Activated T-cell treated with anti-CD3 and anti-CD28 coated beads, Interleukin-2, amount 50 U/mL, for 24 hours (primary cell): ENCODE measurements around the gene IRF5.

ENCODE experiments used
- DNase-seq: peaks from one replicate; pipeline ENCODE4 v3.0.0-alpha.2; 2020
- H3K27ac Mint-ChIP-seq: 2 replicates; pipeline ENCODE4 v1.8.0; 2020; ENCODE audit warnings: mild to moderate bottlenecking, mixed read lengths
- H3K27me3 Mint-ChIP-seq: 2 replicates; pipeline ENCODE4 v1.8.0; 2020; ENCODE audit warnings: mixed read lengths
- H3K36me3 Mint-ChIP-seq: 2 replicates; pipeline ENCODE4 v1.8.0; 2020; ENCODE audit warnings: low read depth, mixed read lengths
- H3K4me1 Mint-ChIP-seq: 2 replicates; pipeline ENCODE4 v1.8.0; 2020; ENCODE audit warnings: low read depth, mixed read lengths
- H3K4me3 Mint-ChIP-seq: 2 replicates; pipeline ENCODE4 v1.8.0; 2020; ENCODE audit warnings: mild to moderate bottlenecking, moderate library complexity, mixed read lengths
- H3K9me3 Mint-ChIP-seq: 2 replicates; pipeline ENCODE4 v1.8.0; 2020; ENCODE audit warnings: mixed read lengths

IRF5 gene

DNA sequence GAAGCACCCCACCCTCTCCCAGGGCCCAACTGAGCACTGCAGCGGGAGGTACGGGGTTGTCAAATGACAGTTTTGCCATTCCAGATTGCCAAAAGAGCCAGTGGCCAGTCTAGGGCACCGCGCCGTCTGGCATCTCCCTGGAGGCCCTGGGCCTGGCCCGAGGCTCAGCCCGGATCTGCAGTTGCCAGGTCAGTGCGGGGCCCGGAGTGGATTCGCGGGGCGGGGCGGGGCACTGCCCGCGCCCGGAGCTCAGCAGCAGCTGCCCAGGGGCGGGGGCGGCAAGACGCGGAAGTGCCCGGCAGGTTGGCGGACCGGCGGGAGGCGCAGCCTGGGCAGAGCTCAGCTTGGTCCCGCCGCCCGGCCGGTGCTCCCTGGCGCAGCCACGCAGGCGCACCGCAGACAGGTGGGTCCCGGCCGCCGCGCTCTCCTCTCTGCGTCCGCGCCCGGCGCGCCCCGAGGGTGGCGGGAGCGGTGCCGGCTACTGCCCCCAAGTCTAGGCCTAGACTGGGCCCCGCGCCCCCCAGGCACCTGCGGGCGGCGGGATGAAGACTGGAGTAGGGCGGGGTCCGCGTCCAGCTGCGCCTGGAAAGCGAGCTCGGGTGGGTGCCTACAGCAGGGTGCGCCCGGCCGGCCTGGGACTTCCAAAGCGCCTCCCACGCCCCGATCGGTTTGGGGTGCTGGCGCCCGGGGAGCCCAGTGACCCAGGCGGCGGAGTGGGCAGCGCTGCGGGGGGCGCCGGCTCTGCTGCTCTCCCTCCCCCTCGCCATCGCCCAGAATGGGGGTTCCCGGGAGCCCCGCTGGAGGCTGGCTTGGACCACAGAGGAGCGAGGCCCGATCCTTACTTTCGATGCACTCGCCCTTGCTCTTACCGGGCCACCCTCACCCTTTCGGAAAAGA, at the start of gene IRF5:
Gene IRF5 (plus strand): TSS at position 281 of the 897 bp plus-strand sequence. CDS start 4,155 bp downstream, outside the sequence.
- peaks cover 40% of the 10 kb centered on the region for H3K4me1 Mint-ChIP-seq
- H3K27me3 Mint-ChIP-seq, result peaks cover 42% of the 10 kb centered on the region

DNA sequence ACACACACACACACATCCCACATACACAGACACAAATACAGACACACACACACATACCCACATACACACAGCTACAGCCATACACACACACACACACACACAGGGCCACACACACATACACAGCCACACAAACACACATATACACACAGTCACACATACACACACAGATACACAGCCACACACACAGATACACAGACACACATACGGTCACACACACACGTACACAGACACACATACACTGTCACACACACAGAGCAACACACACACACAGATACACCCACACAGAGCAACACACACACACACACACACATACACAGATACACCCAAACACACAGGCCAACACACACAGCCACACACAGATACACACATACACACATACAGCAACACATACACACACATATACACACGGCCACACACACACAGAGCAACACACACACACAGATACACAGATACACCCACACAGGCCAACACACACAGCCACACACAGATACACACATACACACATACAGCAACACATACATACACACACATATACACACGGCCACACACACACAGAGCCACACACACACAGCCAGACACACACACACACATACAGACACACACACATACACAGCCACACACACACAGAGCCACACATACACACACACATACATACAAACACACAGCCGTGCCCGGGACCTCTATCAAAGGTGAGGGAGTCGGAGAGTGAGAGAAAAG, 49.5 kb upstream of the IRF5 start:
- H3K27me3 Mint-ChIP-seq, result peaks cover 24% of the 10 kb centered on the region
- H3K9me3 Mint-ChIP-seq, result no peaks in the 10 kb centered on the region
- H3K27ac Mint-ChIP-seq, result no peak overlapping the region
- no peak for DNase-seq
- H3K36me3 Mint-ChIP-seq, result no peaks in the 10 kb centered on the region
- H3K4me1 Mint-ChIP-seq, result peaks cover 3% of the 10 kb centered on the region
- H3K4me3 Mint-ChIP-seq, result no peak overlapping the region

More for the DNA sequence above, at the start of gene IRF5:
- Mint-ChIP-seq H3K4me3 (peak within 1 kb of the TSS; percentile 83), H3K36me3 (no peaks in the 10 kb centered on the region), H3K27ac (peak within 1 kb of the TSS; percentile 81), H3K9me3 (no peaks in the 10 kb centered on the region)
- DNase-seq, result peak; percentile 59

GRCh38 chr7:128888756-128889095, 49.0 kb upstream of the IRF5 start:
- H3K27me3 Mint-ChIP-seq, result peaks cover 24% of the 10 kb centered on the region
- H3K4me1 Mint-ChIP-seq, result peaks cover under 1% of the 10 kb centered on the region
- H3K4me3 Mint-ChIP-seq, result no peak overlapping the region
- H3K36me3 Mint-ChIP-seq, result no peaks in the 10 kb centered on the region
- no peaks in the 10 kb centered on the region for H3K9me3 Mint-ChIP-seq
- no peak for DNase-seq
- no peak overlapping the region for H3K27ac Mint-ChIP-seq

DNA sequence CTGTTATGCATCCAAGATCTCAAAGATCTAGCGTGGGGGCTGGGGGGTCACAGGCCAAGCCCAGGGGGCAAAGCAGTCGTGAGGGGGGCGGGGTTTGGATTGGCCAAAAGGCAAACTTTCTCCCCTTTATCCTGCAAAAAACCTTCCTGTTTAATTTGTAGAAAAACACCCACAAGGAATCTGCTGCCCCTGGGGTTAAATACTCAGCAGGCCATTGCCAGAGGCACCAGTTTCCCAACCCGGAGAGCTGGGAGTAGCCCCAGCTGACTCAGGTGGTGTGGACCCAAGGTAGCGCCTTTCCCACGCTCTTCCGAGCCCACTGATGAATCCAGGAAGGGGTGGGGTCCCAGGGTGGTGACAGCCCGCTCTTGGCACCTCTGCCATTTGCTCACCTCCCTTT, 48.6 kb upstream of the IRF5 start:
- Mint-ChIP-seq H3K36me3 (no peaks in the 10 kb centered on the region), H3K4me3 (no peak overlapping the region), H3K27ac (no peak overlapping the region), H3K27me3 (peaks cover 24% of the 10 kb centered on the region), H3K9me3 (no peaks in the 10 kb centered on the region), H3K4me1 (no peaks in the 10 kb centered on the region)
- no peak for DNase-seq

DNA sequence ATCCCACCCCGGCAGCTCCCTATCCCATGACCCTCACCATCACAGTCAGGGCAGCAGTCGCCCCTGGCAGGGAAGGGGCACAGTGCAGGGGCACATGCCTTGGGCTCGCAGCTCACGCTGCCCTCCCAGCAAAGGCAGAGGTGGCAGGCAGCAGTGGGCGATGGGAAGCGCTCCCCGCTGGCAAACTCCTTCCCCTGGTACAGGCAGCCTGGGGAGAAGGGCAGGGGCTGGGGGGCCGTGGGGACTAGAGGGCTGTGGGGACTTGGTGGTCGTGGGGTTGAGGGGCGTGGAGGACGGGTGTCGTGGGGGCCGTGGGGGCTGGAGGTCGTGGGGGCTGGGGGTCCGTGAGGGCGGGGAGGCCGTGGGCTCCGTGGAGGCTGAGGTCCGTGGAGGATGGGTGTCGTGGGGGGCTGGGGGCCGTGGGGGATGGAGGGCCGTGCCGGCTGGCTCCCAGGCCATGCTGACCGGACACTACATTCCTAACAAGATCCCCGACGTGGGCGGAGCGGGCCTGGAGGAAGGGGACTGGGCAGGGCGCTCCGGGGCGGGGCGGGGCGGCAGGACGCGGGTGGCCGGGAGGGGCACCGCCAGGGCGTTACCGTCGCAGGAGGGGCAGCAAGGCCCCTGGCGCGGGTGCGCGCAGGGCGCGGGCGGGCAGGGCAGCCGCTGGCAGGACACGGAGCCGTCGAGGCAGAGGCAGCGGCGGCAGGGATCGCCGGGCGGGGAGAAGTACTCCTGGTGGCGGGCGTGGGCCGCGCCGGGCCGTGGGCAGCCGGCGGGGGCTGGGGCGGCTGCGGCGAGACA, 47.2 kb upstream of the IRF5 start:
- Mint-ChIP-seq H3K4me3 (no peak overlapping the region), H3K4me1 (no peaks in the 10 kb centered on the region)

GRCh38 chr7:128891110-128891941, 46.4 kb upstream of the IRF5 start:
- Mint-ChIP-seq H3K9me3 (no peaks in the 10 kb centered on the region), H3K36me3 (no peaks in the 10 kb centered on the region), H3K4me3 (no peak overlapping the region), H3K4me1 (no peaks in the 10 kb centered on the region), H3K27me3 (peaks cover 16% of the 10 kb centered on the region), H3K27ac (no peak overlapping the region)
- no peak for DNase-seq

More for the DNA sequence above, 47.2 kb upstream of the IRF5 start:
- H3K36me3 Mint-ChIP-seq, result no peaks in the 10 kb centered on the region
- no peak for DNase-seq
- no peaks in the 10 kb centered on the region for H3K9me3 Mint-ChIP-seq
- peaks cover 22% of the 10 kb centered on the region for H3K27me3 Mint-ChIP-seq
- H3K27ac Mint-ChIP-seq, result no peak overlapping the region

DNA sequence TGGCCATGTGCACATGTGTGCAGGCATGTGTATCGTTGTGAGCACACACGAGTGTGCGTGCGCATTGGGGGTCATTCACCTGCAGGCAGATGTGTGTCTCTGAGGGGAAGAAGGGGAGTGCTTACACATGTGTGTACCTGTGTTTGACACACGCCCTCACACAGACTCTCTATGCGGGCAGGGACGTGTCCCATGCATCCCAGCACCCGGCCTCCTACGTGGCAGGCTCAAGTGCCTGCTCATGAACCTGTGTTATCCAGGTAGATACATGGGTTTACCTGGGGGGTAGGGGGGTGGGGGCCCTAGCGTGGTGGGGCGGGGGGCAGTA, 45.8 kb upstream of the IRF5 start:
- no peak overlapping the region for H3K27ac Mint-ChIP-seq
- no peak overlapping the region for H3K4me3 Mint-ChIP-seq
- H3K4me1 Mint-ChIP-seq, result no peaks in the 10 kb centered on the region
- no peaks in the 10 kb centered on the region for H3K9me3 Mint-ChIP-seq
- H3K36me3 Mint-ChIP-seq, result no peaks in the 10 kb centered on the region
- peaks cover 16% of the 10 kb centered on the region for H3K27me3 Mint-ChIP-seq
- no peak for DNase-seq

DNA sequence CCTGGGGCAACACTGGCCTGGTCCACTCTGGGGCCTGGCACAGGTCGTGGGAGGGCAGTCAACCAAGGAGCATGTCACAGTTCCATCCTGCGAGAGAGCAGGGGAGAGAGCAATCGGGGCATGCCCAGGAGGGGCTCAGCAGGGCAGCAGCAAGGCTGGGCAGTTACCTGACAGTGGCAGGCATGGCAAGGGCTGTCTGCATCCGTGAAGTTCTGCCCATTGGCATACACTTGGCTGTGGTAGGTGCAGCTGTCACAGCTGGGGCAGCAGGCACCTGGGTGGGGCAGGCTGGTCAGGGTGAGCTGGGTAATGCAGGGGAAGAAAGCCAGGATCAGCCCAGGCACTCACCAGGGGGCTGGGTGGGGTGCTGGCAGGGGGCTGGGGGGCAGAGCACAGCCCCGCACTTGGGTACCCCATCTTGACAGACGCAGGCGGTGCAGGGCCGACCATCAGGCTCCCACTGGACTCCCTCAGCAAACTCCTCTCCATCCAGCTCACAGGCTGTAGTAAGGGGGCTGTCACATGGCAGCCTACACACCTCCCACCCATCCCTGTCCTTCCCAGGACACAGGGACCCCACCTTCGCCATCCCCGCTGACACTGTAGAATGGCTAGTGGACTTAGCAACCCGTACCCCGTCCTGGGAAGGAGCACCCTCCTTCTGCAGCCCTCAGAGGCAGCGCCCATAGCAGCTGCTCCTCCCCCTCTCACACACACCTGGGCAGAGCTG, 45.0 kb upstream of the IRF5 start:
- Mint-ChIP-seq H3K4me3 (no peak overlapping the region), H3K27ac (no peak overlapping the region), H3K27me3 (peaks cover 16% of the 10 kb centered on the region), H3K36me3 (no peaks in the 10 kb centered on the region), H3K4me1 (no peaks in the 10 kb centered on the region), H3K9me3 (no peaks in the 10 kb centered on the region)
- no peak for DNase-seq

DNA sequence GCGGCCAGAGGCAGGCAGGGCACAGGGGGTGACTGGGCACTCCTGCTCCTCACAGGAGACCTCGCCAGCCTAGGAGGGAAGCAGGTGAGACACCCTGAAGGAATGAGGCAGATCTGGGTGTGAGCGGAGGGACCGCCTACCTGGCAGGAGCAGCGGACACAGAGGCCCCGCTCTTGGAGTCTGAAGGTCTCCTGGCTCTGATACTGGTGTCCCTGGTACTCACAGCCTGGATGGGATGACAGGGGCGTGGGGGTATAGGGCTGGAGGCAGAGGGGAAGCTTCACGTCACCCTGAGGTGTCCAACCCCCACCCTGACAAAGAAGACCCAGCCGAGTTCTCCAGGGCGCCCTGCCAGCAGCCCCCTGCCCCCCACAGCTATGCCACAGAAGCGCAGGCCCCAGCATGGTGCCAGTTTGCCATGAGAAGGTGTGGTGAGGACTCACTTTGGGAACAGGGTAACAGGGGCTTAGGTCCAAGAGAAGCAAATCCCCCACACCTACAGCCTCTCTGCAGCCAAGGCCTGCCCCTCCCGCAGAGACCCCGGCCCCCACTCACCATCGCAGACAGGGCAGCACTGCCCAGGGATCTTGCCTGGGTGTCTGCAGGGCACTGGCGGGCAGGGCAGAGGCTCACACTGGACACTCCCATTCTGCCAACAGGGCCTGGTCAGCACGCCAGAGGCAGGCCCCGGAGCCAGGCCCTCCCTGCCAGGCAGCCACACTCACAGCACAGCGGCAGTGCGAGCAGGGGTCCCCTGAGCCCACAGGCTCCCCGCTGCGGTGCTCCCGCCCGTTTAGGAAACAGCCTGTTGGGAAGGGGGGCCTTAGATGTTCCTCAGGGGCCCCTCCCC, 44.3 kb upstream of the IRF5 start:
- no peak overlapping the region for H3K4me3 Mint-ChIP-seq
- H3K27me3 Mint-ChIP-seq, result peaks cover 16% of the 10 kb centered on the region
- DNase-seq, result no peak
- no peaks in the 10 kb centered on the region for H3K36me3 Mint-ChIP-seq
- no peaks in the 10 kb centered on the region for H3K4me1 Mint-ChIP-seq
- no peak overlapping the region for H3K27ac Mint-ChIP-seq
- H3K9me3 Mint-ChIP-seq, result peaks cover under 1% of the 10 kb centered on the region

DNA sequence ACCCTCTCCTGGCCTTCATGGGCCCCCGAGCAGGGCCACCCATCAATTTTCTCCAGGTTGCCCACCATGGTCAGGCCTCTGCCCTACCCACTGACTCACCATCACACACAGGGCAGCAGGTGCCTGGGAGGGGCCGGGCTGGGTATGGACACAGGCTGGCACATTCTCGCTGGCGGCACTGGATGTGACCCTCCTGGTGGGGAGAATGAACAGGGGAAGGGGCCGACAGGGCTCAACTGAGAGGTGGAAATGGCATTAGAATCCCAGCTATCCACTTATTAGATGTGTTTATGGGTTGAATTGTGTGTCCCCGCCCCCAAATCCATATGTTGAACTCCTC, 43.7 kb upstream of the IRF5 start:
- Mint-ChIP-seq H3K27ac (no peak overlapping the region), H3K4me3 (no peak overlapping the region)
- no peak for DNase-seq

DNA sequence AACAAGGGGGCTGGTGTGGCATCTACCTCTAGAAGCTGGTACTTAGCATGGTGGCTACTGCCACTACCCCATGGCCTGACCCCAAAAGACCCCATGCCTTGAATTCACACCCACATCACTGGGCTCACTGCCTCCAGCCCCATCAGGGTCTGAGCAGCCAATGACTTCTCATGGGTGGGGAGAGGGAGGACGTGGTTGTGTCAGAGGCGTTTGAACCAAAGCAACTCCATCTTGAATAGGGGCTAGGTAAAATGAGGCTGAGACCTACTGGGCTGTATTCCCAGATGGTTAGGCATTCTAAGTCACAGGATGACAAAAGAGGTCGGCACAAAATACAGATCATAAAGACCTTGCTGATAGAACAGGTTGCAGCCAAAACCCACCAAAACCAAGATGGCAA, 42.4 kb upstream of the IRF5 start:
- H3K27ac Mint-ChIP-seq, result no peak overlapping the region
- H3K4me1 Mint-ChIP-seq, result no peaks in the 10 kb centered on the region
- peaks cover 7% of the 10 kb centered on the region for H3K27me3 Mint-ChIP-seq
- H3K4me3 Mint-ChIP-seq, result no peak overlapping the region
- H3K36me3 Mint-ChIP-seq, result no peaks in the 10 kb centered on the region
- no peak for DNase-seq
- H3K9me3 Mint-ChIP-seq, result peaks cover 3% of the 10 kb centered on the region

More for the DNA sequence above, 43.7 kb upstream of the IRF5 start:
- peaks cover 3% of the 10 kb centered on the region for H3K9me3 Mint-ChIP-seq
- no peaks in the 10 kb centered on the region for H3K4me1 Mint-ChIP-seq
- H3K36me3 Mint-ChIP-seq, result no peaks in the 10 kb centered on the region
- H3K27me3 Mint-ChIP-seq, result peaks cover 16% of the 10 kb centered on the region

DNA sequence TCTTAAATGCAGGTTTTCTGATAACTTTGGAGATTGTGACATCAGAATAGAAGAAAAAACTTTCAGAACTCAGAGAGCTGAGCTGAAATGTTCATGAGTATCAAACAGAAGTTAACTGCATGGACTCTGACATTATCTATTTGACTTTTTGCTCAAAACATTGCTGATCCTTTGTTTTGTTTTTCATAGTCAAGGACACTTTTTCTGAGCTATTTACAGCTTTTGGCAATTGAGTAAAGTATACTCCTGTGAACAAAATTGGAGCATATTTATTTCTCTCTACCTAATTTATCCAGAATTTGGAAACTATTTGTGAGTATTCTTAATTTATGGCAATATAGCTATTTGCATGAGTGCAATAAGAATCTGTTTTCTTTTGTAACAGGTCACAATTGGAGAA, 38.3 kb upstream of the IRF5 start:
- no peak overlapping the region for H3K4me3 Mint-ChIP-seq
- no peak for DNase-seq
- H3K36me3 Mint-ChIP-seq, result no peaks in the 10 kb centered on the region
- H3K27ac Mint-ChIP-seq, result no peak overlapping the region
- H3K9me3 Mint-ChIP-seq, result peaks cover 3% of the 10 kb centered on the region
- peaks cover 5% of the 10 kb centered on the region for H3K27me3 Mint-ChIP-seq
- no peaks in the 10 kb centered on the region for H3K4me1 Mint-ChIP-seq

- Mint-ChIP-seq H3K9me3 (peaks cover 3% of the 10 kb centered on the region), H3K27ac (no peak overlapping the region)
Observed at GRCh38 chr7:128900237-128900636, 37.5 kb upstream of the IRF5 start.

More at GRCh38 chr7:128900237-128900636, 37.5 kb upstream of the IRF5 start:
- H3K4me1 Mint-ChIP-seq, result no peaks in the 10 kb centered on the region
- no peak overlapping the region for H3K4me3 Mint-ChIP-seq
- H3K36me3 Mint-ChIP-seq, result no peaks in the 10 kb centered on the region
- peaks cover 8% of the 10 kb centered on the region for H3K27me3 Mint-ChIP-seq
- no peak for DNase-seq
